GM21381 (cell line): ENCODE data around the gene NRL.

Experiments
- ATAC-seq: cut with Tn5 transposase; IDR thresholded peaks from one replicate; pipeline ENCODE4 v1.9.1; 2021; ENCODE audit warnings: mild to moderate bottlenecking, moderate library complexity; ENCODE audit not compliant: unreplicated experiment

Gene NRL

GRCh38 chr14:24114532-24115421 lies at the start of gene NRL, which contains the start of gene DCAF11:
Gene NRL (minus strand): TSS chr14:24114949. CDS start chr14:24082848, 32,101 bp downstream.
Gene DCAF11 (plus strand): TSS chr14:24114777. CDS start chr14:24115595, 818 bp downstream.
- ATAC-seq = peak; percentile 80

- ATAC-seq = no peak
Measured at GRCh38 chr14:24162093-24162492, 47.3 kb upstream of the NRL start.

- ATAC-seq = peak; percentile 83
Measured at GRCh38 chr14:24160850-24161804, 46.4 kb upstream of the NRL start, which contains the start of gene IRF9. Gene IRF9 (plus strand): TSS chr14:24161265. CDS start chr14:24162145, 880 bp downstream.

- no peak for ATAC-seq
Measured at GRCh38 chr14:24160499-24160849, 45.7 kb upstream of the NRL start.

GRCh38 chr14:24159777-24160498 lies 45.2 kb upstream of the NRL start:
- no peak for ATAC-seq

- no peak for ATAC-seq
Measured at GRCh38 chr14:24157331-24157730, 42.6 kb upstream of the NRL start.

GRCh38 chr14:24156840-24157239 lies 42.1 kb upstream of the NRL start:
- ATAC-seq = no peak

- ATAC-seq = no peak
Measured at GRCh38 chr14:24155100-24155499, 40.4 kb upstream of the NRL start.

GRCh38 chr14:24151404-24152080 lies 36.8 kb upstream of the NRL start:
- no peak for ATAC-seq

GRCh38 chr14:24150993-24151392 lies 36.2 kb upstream of the NRL start:
- no peak for ATAC-seq

- no peak for ATAC-seq
Measured at GRCh38 chr14:24150567-24150966, 35.8 kb upstream of the NRL start.

GRCh38 chr14:24150061-24150460 lies 35.3 kb upstream of the NRL start:
- no peak for ATAC-seq

GRCh38 chr14:24149302-24149969 lies 34.7 kb upstream of the NRL start:
- no peak for ATAC-seq

- ATAC-seq = no peak
Measured at GRCh38 chr14:24147761-24148428, 33.1 kb upstream of the NRL start.

GRCh38 chr14:24146978-24147760 lies 32.4 kb upstream of the NRL start, which contains the start of gene RNF31:
Gene RNF31 (plus strand): TSS chr14:24147498. CDS start chr14:24147699, 201 bp downstream.
- peak; percentile 72 for ATAC-seq

- ATAC-seq = peak; percentile 59
Measured at GRCh38 chr14:24146453-24146977, 31.8 kb upstream of the NRL start, which contains the start of gene PSME2. Gene PSME2 (minus strand): TSS chr14:24146610. CDS start chr14:24146581, 29 bp downstream.

GRCh38 chr14:24145690-24146452 lies 31.1 kb upstream of the NRL start:
- ATAC-seq = no peak
